Colon (tissue), 2 donors: ENCODE data around the gene PLXNA1.

Experiments used
- FAIRE-seq: peaks from 2 replicates; lab custom pipeline; 2012; peaks lifted over from hg19 to GRCh38; lab: Jason Lieb, UNC
- donor health status: control.
- donor health status: control.

The PLXNA1 gene

DNA sequence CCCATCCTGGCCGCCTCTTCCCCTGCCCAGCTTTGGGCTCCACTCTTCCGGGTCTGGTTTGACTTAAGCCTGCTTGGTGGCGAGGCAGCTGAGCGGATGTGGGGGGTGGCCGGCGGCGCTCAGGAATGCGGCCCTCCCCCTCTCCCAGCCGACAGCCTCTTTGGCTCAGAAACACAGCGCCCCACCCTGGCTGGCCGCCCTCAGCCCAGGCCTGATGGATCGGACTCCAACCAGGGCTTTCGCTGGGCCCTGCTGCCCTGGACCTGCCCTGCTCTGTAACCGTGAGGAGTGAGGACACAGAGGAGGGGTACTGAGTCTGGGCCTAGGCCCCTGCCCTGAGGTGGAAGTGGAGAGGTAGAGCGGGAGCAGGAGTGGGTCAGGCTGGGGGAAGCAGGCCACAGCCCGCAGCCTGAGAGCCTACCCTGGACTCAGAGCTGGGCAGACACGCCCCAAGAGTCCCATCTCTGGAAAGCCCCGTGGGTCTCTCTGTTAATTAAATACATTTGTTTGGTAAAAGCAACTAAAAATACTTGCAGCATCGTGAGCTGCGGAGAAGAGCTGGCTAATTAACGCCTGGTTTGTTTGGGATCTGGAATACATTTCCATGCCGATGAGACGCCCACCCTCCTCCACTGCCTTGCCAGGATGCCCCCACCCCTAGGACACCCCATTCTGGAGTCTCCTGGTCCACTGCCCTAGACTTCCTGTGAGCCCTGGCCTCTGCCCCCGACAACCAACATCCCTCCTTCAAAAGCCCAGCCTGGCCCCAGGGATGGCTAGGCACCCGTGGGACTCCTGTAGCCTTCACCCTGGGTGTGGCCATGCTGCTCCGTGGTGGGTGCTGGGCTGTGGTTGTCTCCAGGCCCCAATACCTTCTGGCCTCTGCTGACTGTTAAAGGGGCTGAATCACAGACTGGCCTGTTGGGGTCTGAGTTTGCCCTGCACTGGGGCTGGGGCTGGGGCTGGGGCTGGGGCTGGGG lies 19.6 kb downstream of the PLXNA1 start:
- no peak for FAIRE-seq

DNA sequence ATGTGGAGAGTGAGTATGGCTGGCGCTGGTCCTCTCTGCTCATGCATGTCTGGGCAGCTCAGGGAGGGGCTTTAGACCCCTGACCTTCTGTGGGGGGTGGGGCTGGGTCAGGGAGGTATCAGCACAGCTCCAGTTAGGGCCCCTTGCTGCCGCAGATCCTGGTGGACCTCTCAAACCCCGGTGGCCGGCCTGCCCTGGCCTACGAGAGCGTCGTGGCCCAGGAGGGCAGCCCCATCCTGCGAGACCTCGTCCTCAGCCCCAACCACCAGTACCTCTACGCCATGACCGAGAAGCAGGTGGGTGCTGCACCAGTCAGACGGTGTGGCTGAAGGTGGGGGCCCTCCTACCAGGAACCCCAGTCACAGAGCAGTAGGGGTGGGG lies 20.2 kb downstream of the PLXNA1 start:
- no peak for FAIRE-seq

DNA sequence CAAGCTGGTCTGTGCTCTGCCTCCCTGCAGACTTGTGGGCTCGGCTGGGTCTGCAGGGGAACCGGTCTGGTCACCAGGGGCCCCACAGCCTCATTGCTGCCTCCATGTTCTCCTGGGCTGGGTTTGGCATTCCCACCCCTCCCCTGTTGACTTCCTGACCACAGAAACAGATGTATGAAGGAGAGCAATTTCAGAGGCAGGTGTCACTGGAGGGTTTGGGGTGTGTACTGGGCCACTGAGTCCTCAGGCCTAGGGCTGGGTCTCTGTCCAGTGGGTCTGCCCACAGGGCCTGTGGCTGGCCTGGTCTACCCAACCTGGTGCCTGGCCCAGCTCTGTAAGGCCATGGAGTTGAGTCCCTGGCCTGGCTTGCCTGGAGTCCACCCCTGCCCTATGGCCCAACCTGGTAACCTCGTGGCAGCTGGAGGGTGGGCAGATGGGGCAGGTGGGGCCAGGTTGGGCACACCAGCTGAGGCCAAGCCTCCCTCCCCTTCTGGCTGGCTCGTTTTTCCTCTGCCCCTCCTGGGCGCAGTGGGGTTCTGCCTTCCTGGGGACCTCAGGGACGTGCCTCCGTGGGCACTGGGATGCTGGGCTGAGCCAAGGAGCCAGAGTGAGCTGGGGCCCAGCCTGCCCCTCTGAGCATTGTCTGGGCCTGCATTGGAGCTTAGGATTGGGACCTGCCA lies 20.8 kb downstream of the PLXNA1 start:
- no peak for FAIRE-seq

DNA sequence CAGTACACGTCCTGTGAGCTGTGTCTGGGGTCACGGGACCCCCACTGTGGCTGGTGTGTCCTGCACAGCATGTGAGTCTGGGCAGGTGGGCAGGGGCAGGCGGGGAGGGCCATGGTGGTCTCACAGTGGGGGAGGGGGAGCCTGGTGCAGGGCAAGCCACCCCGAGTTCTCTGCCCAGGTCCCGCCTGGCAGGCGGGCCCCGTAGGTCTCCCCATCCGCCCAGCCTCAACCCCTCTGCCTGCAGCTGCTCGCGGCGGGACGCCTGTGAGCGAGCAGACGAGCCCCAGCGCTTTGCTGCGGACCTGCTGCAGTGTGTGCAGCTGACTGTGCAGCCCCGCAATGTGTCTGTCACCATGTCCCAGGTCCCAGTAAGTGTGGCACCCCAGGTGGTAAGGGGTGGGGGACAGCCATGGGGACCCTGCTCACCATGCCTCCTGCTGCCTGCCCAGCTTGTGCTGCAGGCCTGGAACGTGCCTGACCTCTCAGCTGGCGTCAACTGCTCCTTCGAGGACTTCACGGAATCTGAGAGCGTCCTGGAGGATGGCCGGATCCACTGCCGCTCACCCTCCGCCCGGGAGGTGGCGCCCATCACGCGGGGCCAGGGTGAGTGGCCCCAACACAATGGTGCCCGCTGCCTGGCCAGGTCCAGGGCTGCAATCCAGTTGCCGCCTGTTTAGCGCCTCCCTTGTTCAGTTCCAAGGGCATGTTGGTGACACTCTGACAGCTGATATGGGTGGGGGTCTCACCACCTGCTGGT lies 21.9 kb downstream of the PLXNA1 start:
- no peak for FAIRE-seq

DNA sequence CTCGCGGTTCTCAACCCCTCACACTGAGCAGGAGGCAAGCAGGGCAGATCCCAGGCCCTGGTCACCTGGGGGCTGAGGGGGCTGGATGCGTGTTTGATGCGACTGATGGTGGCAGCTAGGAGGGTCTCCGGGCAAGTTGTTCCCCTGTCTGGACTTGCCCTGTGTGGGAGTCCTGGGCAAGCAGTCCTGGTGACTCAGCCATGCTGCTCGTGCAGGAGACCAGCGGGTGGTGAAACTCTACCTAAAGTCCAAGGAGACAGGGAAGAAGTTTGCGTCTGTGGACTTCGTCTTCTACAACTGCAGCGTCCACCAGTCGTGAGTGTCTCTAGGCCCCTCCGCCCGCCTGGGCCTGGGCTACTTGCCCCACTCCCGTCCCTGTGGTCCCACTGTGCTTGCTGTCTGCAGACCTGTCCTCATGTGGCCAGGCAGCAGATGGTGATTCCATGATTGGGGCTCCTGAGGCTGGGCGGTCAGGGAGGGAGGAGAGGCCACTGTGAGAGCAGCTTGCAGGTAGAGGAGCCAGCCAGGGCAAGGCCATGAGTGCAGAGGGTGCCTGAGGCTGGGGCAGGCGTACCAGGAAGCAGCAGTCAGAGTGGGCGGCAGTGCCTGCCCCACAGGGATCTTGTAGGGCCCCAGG lies 23.1 kb downstream of the PLXNA1 start:
- FAIRE-seq: no peak

DNA sequence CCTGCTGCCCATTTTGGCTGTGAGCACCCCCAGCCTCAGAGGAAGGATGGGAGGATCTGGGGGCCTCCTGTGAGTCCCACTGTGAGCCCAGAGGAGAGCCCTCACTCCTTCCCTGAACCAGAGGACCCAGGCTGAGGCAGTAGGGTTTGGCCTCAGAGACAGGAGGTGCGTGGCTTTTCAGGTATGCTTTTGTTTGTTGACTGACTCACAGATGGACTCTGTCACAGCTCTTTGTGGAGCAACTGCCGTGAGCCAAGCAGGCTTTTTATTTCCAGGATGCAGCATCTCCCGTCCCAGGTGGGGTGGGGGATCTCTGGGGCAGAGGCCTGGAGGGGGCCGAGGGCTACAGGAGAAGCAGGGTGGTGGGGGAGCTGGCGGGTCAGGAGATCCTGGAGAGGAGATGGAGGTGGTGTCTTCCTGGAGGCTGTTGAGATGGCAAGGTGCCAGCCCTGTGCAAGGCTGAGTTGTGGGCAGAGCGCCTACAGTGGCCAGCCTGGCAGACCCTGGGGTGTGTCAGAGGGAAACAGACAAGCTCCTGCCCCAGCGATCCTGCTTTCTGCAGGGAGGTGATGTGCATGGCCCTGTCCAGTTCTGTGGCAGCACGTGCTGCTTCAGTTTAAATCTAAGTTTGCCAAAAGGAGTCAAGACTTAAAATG lies 24.0 kb downstream of the PLXNA1 start:
- FAIRE-seq: no peak

DNA sequence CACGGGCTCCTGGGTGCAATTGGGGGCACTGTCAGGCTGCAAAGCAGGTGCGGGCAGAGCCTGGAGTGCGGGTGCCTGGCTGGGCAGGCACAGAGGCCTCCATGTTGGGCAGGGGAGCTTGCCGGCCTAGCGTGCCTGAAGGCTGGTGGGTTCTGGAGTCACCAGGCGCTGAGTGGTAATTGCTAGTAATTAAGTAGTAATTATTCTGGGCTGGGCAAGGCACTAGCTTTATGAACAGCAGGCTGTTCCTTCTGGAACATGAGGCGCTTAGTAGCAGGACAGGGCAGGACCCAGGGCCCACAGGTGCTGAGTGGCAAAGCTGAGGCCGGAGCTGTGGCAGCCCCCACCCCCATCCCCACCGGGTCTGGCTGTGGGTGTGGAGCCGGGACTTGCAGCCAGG lies 25.3 kb downstream of the PLXNA1 start:
- no peak for FAIRE-seq

DNA sequence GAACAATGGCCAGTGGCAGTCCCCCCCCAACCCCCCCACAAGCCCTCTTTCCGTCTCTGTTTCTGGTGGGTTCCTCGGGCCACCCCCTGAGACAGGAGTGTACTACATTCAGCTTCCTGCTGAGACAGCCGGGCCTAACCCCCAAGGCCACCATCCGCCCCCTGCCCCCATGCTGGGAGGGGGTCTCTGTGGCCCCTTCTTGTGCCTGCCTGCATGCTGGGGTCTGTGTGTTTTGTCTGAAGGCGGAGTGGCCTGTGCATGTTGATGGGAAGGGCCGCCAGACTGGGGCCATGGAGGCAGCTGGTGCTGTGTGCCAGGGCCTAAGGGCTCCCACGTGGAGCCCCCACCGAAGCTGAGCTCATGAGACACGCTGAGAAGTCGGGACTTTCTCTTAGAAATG lies 26.6 kb downstream of the PLXNA1 start:
- FAIRE-seq: no peak

DNA sequence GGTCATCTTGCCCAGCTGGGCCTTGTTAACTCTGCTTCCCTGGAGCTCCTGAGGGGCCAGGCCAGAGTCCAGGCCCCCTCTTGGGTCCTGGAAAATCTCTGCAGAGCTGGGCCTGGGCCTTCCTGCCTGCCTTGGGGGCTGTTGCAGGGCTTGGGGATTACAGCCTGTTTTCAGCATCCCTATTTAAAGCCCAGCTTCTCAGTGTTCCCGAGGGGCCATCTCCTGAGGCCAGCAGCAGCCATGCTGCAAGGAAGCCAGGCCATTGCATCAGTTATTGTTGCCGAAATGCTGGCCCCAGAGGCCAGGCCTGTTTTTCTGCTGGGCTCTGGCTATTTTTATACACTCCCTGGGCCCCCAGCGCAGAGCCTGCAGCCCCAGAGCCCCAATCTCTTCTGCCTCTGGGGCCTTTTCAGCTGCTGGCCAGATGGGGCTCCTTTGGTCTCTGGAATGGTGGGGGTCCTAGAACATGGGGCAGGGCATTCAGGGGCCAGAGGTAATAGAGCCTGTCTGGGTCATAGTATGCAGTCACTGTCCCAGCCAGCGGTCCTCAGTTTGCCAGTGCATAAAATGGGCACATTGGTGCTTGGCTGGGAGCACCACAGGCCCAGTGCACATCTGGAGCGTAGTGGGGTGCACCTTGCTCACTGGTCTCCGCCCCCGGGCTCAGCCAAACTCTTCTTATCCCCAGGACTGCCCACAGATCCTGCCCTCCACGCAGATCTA lies 28.5 kb downstream of the PLXNA1 start:
- FAIRE-seq: no peak

DNA sequence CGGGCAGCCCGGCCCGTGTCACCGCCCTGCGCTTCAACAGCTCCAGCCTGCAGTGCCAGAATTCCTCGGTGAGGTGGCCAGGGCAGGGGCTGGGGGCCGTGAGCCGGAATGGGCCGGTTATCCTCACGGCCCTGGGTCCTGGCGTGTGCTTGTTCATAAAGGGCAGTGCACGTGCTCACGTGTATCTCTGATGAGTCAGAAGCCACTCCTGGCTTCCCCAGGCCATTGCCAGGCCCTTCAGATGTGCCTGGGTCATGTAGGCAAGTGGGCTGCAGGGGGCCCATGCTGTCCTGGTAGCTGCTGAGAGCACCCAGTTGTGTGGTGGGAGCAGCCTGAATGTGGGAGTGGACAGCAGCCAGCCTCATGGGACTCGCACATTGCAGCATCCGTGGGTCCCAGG lies 29.2 kb downstream of the PLXNA1 start:
- FAIRE-seq: no peak

DNA sequence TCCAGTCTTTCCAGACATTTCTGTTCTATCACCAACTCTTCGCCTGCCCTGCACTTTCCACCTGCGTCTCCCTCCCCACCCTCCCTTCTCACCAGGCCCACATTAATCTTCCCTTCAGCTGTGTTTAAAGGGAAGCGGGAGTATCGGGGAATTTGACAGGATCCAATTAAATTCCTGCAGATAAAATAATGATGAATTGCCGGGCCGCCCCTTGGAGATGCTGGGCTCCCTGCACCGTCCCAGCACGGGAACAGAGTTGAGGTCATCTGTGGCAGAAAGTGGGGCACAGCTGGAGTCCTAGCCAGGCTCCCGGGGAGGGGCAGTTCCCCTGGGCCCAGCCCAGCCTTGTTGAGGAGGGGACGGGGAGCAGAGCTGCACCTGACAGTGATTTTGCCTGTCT lies 30.3 kb downstream of the PLXNA1 start:
- no peak for FAIRE-seq

DNA sequence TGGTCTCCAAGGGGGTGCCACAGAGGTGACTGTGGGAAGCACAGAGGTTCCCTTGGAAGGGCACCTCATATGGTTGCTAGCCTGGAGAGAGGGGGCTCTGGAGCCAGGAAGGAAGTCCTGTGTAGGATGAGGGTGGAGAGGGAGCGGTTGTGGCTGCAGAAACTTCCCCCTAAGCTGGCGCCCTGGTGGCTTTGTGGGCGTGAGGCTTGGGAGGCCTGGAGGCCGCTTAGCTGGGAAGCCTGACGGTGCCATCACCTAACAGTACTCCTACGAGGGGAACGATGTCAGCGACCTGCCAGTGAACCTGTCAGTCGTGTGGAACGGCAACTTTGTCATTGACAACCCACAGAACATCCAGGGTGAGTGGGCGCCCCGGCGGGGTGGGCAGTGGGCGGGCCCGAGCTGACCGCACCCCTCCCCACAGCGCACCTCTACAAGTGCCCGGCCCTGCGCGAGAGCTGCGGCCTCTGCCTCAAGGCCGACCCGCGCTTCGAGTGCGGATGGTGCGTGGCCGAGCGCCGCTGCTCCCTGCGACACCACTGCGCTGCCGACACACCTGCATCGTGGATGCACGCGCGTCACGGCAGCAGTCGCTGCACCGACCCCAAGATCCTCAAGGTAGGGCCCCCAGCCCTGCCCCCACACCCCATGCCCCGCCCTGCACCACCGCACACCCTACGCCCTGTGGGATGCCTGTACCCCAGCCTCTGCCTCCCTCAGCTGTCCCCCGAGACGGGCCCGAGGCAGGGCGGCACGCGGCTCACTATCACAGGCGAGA lies 31.0 kb downstream of the PLXNA1 start:
- FAIRE-seq: no peak

DNA sequence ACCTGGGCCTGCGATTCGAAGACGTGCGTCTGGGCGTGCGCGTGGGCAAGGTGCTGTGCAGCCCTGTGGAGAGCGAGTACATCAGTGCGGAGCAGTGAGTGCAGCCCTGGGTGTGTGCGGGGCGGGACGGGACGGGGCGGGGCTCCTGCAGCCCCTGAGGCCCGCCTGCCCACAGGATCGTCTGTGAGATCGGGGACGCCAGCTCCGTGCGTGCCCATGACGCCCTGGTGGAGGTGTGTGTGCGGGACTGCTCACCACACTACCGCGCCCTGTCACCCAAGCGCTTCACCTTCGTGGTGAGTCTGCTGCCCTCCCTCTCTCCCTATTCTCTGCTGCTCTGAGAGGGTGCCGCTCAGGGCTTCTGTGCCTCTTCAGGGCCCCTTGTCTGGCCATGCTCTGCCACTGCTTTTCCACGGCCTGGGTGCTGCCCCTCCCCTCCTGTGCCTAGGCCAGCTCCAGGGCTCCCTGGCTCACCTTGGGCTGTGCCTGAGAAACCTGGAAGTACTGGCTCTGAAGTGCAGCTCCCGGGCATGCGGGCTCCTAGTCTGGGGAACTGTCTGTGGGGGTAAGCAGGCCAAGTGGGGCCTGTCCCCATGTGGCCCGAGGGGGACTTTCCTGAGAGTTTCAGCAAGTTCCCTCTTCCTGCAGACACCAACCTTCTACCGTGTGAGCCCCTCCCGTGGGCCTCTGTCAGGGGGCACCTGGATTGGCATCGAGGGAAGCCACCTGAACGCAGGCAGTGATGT lies 31.8 kb downstream of the PLXNA1 start:
- no peak for FAIRE-seq

DNA sequence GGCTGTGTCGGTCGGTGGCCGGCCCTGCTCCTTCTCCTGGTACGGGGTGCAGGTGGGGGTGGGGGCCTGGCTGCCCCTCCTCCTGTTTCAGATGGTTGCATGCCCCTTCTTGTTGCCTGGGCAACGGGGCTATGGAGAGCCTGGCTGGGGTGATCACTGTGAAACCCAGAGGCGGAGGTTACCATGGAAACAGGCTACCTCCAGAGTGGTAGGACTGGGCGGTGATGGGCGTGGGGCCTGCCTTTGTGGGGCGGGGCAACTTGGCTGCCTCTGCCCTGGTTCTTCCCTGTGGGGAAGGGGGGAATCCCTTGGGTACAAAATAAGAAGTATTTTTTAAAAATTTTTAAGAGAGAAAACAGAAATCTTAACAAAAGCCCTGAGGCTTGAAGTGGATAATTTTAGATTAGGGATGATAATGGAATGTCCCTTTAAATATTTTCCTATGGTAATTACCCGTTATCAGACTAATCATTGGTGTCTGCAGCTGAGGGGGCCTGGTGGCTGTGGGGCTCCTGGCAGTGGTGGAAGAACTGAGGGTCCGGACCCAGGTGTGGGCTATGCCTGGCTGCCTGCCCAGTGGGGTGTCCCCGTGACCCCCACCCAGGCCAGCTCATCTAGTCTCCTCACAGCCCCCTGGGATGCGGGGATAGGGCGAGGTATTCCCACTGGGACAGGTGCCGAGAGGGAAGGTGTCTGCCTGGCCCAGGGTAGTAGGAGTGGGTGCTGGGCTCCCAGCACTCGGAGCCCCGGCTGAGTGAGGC lies 32.5 kb downstream of the PLXNA1 start:
- FAIRE-seq: no peak

DNA sequence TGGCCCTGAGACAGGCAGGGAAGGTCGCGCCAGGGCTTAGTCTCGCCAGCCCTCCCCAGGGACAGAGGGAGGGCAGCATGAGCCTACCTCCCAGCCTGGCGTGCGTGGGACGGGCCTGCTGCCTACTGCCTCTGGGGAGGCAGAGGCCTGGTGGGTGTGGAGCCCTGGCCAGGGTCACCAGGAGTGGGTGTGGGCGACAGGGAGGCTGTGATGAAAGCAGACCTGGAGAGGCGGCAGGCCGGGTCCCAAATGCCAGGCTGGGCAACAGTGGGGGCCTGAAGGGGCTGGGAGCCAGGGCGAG lies 33.1 kb downstream of the PLXNA1 start:
- no peak for FAIRE-seq

DNA sequence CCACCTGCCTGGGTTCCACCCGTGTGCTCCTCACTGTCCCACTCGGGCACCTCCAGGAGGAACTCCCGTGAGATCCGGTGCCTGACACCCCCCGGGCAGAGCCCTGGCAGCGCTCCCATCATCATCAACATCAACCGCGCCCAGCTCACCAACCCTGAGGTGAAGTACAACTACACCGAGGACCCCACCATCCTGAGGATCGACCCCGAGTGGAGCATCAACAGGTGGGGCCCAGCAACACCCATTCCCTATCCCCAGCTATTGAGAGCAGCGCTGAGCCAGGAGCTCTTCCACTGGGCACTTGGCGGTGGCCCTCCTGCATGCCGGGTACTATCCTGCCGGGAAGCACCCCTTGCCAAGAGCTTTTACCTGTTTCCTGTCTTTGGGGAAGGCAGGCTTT lies 33.5 kb downstream of the PLXNA1 start:
- FAIRE-seq: no peak

DNA sequence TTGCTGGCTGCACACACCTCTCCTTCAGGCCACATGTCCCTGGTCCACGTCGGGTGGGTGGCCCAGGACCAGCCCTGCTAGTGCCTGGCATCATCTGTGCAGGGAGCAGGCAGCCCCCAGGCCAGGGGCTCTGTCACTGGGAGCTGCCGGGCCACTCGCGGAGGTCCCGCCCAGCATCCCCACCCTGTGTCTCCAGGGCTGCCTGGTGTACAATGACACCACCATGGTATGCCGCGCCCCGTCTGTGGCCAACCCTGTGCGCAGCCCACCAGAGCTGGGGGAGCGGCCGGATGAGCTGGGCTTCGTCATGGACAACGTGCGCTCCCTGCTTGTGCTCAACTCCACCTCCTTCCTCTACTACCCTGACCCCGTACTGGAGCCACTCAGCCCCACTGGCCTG lies 34.3 kb downstream of the PLXNA1 start:
- FAIRE-seq: no peak

DNA sequence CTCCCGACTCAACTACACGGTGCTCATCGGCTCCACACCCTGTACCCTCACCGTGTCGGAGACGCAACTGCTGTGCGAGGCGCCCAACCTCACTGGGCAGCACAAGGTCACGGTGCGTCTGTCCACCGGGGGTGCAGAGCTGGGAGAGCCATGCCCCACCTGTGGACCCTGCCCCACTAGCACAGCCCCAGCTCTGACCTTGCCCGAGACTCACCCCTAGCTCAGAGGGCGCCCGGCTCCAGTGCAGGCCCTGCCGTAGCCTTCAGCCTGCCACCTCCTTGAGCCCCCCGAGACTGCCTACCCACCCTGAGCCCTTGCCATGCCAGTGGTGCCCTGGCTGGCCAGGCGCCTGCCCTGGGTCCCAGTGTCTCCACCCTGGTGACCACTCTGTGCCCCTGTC lies 34.9 kb downstream of the PLXNA1 start:
- FAIRE-seq: no peak

DNA sequence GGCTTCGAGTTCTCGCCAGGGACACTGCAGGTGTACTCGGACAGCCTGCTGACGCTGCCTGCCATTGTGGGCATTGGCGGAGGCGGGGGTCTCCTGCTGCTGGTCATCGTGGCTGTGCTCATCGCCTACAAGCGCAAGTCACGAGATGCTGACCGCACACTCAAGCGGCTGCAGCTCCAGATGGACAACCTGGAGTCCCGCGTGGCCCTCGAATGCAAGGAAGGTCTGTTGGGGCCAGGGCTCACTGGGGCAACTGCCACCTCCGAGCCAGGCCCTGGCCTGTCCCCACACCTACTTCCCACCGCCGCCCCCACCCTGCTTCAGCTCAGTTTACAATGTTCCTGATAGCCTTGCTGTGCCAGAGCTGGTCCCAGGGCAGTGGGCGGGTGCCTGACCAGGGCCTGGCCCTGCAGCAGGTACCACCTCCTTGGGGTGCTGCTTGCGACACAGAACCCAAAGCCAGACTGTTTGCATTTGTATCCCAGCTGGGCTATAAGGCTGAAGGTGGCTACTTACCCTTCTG lies 35.5 kb downstream of the PLXNA1 start:
- FAIRE-seq: no peak
